Measurements from ENCODE around the gene NACC2.

NACC2 gene

DNA sequence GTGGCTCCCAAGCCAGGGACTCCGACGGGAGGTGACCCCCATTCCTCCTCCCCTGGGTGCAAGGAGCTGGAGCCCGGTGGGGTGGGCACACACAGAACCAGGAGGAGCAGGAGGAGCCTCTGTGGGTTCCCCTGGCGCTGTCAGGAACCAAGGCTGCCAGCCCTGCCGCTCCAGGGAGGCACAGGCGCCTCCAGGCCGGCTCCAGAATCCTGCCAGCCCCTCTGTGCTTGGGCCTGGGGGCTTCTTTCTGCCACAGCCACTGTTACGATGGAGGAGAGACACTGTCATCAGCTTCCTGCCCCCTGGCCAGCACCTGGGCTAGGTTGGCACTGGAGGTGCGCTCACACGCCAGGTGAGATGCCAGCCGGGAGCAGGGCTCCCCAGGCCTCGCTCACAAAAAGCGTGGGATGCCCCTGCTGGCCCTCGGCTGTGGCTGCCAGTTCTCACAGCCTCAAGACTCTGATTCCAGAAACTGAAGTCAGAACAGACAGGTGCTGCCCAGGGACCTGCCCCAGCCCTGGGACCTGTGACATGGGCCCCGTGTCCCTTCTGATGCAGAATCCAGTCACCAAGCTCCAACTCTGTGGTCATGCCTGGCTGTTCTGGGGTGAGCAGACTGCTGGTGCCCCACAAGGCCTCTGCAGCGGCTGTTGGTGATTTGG, 96.5 kb downstream of the NACC2 start:
- DNase-seq (ENCODE audit: low spot score), result no peak
- FAIRE-seq, result no peak

DNA sequence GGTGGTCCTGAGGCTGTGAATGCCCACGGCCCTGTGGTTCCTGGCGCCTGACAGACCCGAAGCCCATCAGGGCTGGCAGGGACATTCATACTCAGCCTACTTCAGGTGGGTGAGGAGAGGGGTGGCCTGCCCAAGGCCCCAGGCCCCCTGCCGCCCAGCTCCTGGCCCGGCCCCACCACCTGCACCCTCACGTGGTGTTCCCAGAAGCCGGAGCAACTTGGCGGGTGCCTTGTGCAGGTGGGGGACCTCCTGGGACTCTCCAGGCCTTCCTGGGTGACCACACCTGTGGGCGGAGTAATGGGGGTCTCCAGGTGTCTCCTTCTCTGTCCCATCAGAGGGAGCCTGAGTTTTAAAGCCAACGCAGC, 97.1 kb downstream of the NACC2 start:
- FAIRE-seq (no peak), DNase-seq (ENCODE audit: low spot score) (no peak)

DNA sequence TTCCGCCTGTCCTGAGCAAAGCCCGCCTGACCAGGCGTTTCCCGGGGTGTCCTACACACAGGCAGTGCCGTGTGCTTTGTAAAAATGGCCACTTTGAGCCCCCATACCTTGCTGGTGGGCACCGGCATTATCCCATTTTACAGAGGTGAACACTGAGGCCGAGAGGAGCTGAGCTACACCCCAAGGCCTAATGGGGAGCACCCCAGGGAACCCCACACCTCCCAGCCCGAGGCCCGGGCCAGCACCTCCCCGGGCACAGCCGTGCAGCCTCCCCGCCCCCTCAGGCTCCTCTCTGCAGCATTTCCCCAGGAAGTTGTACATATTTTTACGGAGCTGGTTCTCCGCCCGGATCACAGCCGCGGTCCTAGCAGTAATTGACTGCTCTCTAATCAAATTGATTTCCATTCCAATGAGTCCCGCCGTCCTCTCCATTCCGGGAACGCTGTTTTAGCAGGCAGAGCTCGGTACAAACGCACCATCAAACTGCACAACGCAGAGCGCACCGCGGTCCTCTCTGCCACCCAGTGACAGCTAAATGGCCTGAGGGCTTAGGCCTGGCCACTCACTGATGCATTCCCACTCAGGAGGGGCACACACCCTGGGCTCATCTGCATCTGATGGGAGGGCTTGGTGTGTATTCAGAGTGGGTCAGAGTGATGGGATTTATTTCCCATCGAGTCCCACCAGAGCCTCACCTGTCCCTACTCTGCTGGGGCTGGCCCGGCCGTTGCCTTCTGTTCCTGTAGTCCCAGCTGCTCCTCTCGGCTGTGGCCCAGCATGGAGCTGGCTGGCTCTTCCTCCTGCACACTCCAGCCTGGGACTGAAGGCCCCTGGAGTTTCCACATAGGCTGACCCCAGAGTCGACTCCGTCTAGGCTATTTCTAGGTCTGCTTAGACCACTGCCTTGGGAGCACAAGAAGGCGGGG, 97.7 kb downstream of the NACC2 start:
- DNase-seq (ENCODE audit: low spot score) (no peak), FAIRE-seq (no peak)

DNA sequence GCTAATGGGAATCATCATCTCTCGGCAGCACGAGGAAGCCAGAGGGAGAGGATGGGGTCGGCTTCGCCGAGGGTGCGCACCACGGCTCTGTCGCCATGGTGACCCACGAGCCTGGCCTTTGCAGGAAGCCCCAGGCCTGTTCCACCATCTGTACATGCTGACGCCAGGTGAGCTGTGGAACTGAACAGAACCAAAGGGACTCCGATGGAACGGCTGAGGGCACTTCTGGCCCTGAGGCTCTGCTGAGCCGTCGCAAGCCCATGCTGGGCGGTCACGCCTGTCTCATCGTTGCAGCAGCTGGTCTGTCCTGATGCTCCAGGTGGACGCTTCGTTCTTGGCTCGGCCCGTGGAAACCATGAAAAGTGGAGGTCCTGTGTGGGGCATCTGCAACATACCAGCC, 99.3 kb downstream of the NACC2 start:
- no peak for DNase-seq (ENCODE audit: low spot score)
- FAIRE-seq, result no peak

DNA sequence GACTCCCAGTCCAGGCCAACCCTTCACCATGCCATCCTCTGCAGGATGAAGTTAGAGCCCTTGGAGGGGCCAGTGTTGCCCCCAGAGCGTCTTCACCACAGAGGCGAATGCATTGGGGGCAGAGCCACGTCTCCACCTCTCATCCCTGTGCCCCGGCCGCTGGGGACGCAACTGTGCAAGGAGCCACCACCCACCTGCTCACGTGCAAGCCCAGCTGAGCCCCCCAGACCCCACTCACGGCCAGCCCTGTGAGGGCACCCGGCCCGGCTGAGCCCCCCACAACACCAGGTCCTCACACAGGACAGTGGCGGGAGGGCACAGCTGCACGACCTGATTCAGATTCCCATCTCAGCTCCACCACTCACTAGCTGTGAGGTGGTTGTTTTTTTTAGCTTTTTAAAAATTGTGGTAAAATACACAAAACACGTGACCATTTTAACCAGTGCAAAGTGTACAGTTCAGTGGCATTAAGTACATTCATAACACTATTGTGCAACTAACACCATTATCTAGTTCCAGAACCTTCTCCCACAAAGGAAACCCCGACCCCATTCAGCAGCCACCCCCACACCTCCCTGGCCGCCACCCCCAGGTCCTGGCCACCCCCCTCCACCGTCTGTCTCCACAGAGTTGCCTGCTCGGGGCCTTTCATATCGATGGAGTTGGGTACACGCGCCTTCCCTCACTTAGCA, 100.4 kb downstream of the NACC2 start:
- FAIRE-seq (no peak), DNase-seq (ENCODE audit: low spot score) (no peak)

DNA sequence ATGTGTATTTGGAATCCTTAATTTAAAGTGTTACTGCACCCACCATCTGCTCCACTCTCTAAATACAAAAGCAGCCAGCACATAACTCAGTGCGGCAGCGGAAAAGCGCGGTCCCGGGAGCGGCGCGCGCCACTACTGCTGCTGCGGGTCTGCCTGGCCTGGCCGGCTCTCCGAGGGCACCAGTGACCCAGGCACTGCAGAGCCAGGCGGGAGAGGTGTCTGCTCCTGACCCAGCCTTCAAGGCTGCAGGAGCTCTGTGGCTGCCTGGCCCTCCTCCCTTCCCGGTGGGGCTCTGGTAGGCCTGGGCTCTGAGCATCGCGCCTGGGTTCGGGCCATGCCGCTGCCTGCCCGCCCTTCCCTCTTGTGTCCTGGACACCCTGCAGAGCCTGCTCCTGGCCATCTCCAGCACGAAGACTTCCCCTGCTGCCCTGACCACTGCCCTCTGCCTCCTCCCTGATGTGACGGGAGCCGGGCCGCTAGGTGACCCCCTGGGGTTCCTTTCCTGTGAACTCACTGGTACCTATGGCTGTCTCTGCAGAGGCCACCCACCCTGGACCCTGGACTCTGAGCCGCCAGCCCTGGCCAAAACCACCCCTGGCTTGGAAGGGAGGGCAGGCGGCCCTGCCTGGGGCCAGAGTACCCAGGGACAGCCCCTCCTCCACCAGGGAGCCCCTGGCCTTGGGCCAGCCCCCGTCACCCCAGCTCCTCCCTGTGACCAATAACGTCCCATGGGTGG, 101.2 kb downstream of the NACC2 start:
- no peak for FAIRE-seq
- DNase-seq (ENCODE audit: low spot score), result no peak

DNA sequence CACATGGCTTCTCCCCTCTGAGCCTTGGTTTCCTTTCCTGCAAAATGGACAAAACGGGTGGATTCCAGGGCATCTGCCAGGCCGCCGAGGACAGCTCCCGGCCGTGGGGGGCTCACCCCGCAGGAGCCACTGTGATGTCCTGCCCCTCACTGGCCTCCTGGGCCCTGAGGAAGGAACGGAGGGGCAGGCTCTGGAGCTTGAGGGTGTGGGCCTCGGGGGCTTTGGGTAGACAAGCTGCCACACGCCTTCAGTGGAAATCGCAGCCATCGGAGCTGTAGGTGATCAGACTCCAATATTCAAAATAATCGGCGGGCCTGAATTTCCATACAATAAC, 101.7 kb downstream of the NACC2 start:
- DNase-seq (ENCODE audit: low spot score), result no peak
- FAIRE-seq, result no peak

DNA sequence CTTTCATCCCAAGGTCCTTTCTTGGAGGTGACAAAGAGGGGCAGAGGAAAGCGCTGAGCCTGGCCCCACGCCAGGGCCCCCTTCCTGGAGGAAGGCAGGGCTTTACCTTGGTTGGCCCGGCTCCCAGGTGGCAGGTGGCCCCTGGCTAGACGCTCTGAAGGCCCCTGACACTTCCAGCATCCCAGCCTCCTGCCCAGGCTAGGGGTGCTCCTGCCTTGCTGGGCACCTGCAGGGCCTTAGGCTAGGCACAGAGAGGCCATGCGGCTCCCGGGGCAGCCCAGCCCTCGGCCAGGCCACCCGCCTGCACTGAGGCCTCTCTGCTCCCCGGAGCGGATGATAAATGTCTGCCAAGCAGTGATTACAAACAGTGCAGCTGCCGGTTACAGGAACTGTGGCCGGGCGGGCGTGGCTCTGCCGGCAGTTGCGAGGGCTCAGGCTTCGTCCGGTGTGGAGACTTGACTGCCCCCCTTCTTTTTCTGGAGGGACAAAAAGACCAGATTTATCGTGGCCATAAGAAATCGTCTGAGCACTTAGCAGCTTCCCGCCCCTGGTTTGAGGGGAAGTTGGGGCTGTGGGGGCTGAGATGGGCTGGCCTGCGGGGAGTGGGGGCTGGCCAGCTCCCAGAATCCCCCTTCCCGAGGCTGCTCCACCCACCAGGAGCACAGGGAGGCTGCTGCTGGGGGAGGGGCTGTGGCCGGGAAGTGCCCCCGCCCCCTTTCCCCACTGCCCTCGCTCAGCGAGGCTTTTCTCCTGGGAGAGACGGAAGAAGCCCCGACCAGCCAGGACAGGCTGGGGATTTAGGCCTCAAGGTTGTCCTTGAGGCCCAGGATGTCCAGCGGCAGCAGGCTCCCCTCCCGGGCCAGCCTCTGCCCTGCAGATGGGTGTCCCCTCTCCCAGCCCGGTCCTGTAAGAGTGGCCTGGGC, 102.3 kb downstream of the NACC2 start:
- no peak for FAIRE-seq
- peak; percentile 62 for DNase-seq (ENCODE audit: low spot score)

DNA sequence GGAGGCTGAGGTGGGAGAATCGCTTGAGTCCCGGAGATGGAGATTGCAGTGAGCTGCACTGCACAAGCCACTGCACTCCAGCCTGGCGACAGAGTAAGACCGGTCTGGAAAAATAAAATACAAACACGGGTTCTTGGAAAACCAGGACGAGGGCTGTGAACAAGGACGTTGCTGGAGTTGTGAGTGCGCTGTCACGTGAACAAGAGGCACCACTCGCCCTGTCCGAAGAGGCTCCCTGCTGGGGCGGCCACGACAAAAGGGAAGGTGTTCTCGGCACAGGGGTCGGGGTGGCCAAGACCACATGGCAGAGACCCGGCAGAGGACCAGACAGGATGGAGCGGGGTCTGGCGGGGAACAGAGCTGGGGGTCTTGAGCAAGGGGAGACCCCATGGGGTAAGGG, 103.3 kb downstream of the NACC2 start:
- FAIRE-seq (no peak), DNase-seq (ENCODE audit: low spot score) (no peak)

DNA sequence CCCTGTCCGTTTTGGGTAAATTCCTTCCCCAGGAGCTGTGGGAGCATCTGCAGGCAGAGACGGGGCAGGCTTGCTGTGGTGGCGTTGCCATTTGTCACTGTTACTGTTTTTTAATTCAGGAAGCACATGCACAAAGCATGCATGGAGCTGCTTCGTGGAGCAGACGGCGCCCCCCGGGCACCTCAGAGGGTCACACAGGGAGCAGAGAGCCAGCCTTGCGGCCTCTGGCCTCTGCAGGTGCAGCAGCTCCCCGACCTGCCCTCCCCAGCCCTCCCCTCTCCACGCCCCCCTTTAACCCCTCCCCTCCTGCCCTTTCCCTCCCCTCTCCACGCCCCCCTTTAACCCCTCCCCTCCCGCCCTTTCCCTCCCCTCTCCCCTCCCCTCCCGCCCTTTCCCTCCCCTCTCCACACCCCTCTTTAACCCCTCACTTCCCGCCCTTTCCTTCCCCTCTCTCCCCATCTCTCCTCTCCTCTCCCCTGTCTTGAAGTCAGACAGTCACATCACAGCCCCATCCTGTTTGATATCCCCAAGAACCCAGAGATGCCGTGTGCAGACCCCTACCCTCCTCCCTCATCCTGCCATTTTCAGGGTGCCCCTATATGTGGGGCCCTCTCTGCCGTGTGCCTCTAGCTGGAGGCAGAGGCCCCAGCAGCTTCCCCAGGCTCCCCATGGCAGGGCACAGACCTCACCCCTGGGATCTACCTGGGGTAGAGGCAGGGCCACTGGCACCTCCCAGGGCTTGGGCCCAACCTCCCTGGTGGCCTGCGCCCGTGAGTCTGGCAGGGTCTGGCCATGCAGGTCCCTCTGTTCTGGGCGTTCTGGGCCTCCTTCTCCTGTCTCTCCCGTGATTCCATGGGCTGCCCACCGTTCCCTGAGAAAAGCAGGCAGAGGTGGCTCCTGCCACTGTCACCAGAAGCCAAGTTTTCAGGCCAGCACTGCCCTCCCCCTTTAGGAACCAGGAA, 104.3 kb downstream of the NACC2 start:
- DNase-seq (ENCODE audit: low spot score), result no peak

DNA sequence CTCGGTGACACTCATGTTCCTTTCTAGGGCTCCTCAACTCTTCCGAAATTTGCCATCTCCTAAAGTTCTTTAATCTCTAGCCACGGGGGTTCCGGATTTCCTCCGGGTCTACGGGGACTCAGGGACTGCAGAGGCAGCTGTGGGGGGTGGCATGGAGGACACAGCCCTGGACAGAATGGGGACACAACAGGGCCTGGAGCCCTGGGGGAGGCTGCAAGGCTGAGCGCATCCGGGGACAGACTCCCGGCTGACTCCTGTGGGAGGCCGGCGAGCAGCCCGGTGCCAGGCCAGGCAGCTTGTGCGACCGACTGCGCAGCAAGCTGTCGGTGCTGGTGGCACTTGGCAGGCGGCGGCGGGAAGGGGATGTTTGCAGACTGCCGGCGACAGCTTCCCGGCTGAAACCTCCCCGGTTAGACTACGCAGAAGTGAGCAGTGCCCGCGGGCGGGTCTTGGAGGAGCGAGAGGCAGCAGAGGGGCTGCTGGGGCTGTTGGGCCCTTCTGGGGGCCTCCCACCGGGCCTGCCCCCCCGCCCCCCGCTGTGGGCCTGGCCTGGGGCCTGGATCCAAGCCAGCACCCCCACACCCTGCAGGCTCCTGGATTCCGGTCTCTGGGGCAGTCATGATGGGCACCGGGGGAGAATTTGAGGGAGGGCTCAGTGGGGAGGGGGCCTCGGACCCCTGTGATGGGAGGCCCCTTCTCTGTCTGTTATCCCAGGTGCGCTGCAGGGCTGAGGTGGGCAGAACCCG, 105.2 kb downstream of the NACC2 start:
- FAIRE-seq, result no peak
- DNase-seq (ENCODE audit: low spot score), result no peak

More for the DNA sequence above, 104.3 kb downstream of the NACC2 start:
- FAIRE-seq, result no peak

DNA sequence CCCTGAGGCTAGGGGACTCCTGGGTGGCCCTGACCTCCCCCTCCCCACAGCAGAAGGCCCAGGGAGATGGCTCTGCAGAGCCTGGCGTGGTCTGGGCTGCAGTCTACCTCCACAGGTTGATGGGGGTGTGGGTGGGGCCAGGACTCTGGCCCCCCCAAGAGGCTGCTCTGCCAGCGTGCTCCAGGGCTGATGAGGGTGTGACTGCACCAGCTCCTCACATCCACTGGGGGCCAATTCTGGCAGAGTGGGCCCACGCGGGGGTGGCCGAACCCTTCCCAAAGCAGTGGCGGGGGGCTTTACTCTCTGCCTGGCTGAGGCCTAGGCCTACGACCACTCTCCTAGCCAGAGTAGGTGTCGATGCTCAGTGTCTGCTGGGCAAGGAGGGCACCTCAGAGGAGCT, 105.9 kb downstream of the NACC2 start:
- DNase-seq (ENCODE audit: low spot score) (no peak), FAIRE-seq (no peak)

DNA sequence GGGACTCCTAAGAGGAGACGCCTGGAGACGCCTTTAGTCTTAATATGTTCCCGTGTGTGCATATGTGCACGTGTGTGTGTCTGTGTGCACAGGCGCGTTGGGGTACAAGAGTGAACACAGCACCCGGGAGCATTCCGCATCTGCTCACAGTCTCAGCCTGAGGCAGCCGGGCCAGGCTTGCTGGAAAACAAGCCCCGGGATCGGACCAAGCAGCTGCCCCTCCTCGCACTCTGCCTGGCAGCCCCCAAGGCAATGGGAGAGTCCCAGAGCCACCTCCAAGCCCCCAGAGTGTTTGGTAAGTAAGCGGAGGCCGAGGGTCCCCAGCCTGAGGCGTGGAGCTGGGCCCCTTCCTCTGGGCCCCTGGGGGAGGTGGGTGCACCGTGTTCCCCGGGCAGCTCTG, 106.6 kb downstream of the NACC2 start:
- FAIRE-seq (no peak), DNase-seq (ENCODE audit: low spot score) (no peak)

DNA sequence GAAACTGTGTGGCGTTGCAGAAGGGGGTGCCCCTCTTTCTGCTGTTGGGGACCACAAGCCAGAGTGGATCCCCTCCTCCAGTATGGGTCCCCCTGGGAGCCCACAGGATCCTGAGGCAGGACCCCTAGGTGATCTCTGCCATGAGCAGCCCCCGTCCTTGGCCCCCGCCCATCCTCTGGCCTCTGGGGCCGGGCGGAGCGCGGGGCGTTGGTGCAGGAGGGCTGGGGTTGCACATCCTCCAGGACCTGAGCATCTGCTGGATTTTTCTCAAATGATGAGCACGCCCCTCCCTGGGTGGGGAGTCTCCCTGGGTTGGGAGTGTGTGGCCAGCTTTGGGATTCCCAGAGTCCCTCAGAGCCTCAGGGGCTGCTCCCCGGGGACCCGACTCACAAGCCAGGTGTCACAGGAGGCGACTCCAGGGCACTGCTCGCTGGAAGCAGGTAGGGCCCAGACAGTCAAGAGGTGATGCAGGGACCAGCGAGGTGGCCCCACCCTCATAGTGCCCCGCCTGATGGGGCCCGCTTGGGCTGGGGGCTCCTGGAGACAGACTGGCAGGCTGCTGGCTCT, 107.2 kb downstream of the NACC2 start:
- no peak for FAIRE-seq
- no peak for DNase-seq (ENCODE audit: low spot score)

DNA sequence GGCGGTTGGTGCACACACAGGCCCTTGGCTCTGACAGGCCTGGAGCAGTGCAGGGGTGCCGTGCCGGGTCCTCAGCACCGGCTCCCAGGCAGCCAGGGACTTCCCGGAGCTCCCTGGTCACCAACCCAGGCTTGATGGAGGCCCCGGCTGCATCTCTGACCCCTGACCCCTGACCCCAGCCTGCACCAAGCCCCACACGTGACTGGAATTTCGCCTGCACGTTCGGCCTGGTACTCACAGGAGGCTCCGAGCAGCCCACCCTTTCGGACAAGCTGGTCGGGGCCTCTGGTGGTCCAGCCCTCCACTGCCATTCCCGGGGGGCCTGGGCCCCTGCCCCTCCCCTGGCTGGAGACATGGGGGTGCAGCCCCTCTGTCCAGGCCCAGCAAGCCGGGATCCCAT, 108.5 kb downstream of the NACC2 start:
- FAIRE-seq, result no peak
- no peak for DNase-seq (ENCODE audit: low spot score)

DNA sequence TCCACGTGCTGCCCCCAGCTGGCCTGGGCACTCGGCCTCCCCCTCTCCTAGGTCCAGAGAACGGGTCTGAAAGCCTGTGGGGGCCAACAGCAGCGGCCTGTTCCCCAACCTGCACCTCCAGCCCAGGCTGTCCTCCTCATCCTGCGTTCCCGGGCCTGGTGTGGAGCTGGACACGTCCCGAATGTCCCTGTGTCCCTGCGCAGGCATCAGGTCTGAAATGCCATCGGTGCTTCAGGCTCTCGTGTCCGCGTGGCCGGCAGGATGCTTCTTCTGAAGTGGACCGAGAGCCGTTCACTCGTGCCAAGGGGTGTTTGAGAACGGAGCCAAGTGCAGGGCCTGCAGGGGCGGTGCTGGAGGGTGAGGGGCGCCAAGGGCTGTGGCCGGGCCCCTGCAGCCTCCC, 109.2 kb downstream of the NACC2 start:
- no peak for FAIRE-seq
- no peak for DNase-seq (ENCODE audit: low spot score)

DNA sequence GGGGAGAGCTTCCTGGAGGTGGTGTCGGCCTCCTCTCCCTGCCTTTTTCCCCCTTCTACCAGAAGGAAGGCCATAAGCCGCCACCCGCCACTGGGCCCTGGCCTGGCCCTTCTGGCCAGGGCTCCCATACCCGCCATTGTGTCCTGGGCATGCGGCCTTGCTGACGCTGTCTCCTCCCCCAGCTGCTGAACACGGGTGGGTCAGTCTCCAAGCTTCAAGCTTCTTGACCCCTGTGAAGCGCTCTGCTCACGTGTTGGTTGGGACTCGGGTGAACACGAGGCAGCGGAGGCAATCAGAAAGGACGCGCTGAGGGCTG, 109.7 kb downstream of the NACC2 start:
- DNase-seq (ENCODE audit: low spot score), result no peak
- FAIRE-seq, result no peak

DNA sequence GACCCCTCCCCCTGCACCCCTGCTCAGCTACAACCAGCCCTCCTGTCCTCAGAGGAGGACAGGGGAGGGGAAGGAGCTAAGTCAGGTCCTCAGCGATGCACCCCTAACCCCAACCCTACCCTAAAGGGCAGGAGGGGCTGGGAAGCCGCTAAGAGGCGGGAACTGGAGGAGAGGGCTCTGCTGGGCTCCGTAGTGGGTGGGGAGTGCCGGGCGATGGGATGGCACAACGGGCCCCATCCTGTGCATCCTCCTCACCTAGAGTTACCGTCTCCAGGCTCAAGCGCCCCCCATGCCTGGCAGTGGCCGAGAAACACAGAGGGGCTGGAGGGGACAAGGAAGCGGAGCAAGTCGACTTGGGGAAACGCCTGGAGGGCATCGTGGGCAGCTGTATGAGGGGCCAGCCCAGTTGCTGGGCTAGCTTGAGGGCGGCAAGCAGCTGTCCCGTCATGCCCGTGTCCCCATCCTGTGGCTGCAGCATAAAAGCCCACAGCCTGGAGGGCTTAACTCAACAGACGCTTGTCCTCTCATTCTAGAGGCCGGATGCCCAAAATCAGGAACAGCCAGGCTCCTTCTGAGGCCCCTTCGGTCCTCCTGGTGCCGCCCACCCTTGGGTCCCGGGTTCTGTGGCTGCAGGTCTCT, 110.9 kb downstream of the NACC2 start:
- FAIRE-seq (no peak), DNase-seq (ENCODE audit: low spot score) (no peak)

Measured in RCC 7860 (cell line).